Measurements from ENCODE around the gene PRR12. TPM values are rescaled to one million over a fixed set of nuclear protein-coding genes. Genes with fewer than 3 reads are reported as not detected.

Gene PRR12
- total and polyA plus RNA-seq, 9 of the 15 experiments (the other 6 are each of a cell fraction or from before 2014, with no cell fraction given): 0.01 to 21.1 (median 0.98) TPM

GRCh38 chr19:49643466-49643865 lies 52.5 kb downstream of the PRR12 start (continued):
- TF ChIP-seq PURB (CRISPR knock-in tag; IDR thresholded peaks at IDR 0.05; ENCODE audit: low read depth) (no peak), FOXK2 (conservative IDR thresholded peaks at IDR 0.05 in 1 of 2, IDR thresholded peaks at IDR 0.05 in 1 of 2; ENCODE audit: low read depth in 2 of 2) (peak in 1 of 2 experiments; percentile 14; a peak in 1 of 4 replicates), ZNF143 (CRISPR knock-in tag; IDR thresholded peaks at IDR 0.05) (no peak), NR1H2 (CRISPR knock-in tag; IDR thresholded peaks at IDR 0.05) (no peak), MNT (conservative IDR thresholded peaks at IDR 0.05) (peak in 1 of 2 experiments; percentile 58; a peak in 3 of 4 replicates), ZNF583 (CRISPR knock-in tag; IDR thresholded peaks at IDR 0.05) (no peak), ZNF57 (CRISPR knock-in tag; IDR thresholded peaks at IDR 0.05) (no peak), POLR3A (IDR thresholded peaks at IDR 0.05; ENCODE audit: borderline replicate concordance, extremely low read depth, insufficient read depth, insufficient read length) (no peak), ZBTB40 (IDR thresholded peaks at IDR 0.05) (no peak), ZBTB40 (CRISPR knock-in tag; IDR thresholded peaks at IDR 0.05) (no peak), CBX5 (IDR thresholded peaks at IDR 0.05; ENCODE audit: borderline replicate concordance, low read depth) (no peak), TAF9B (IDR thresholded peaks at IDR 0.05; ENCODE audit: partially characterized antibody) (no peak), ZNF592 (IDR thresholded peaks at IDR 0.05) (no peak), TCF7 (IDR thresholded peaks at IDR 0.05; ENCODE audit: borderline replicate concordance) (no peak)

Data from K562 (cell line).